HepG2 (cell line): ENCODE data around the gene PJA1. TPM values are rescaled to one million over a fixed set of nuclear protein-coding genes. Genes with fewer than 3 reads are reported as not detected.
A peak's percentile ranks its signal among the peaks of the same experiment; 100 is the strongest.

Source experiments
- ATAC-seq: fragments of 200-7000 bp; cut with Tn5 transposase; 3 replicates; pipeline ENCODE4 v1.9.1; 2020; ENCODE audit warnings: mild to moderate bottlenecking, moderate library complexity
- BruUV-seq: library from RNA; stranded (reverse); fragments of 400-500 nt; replicated peaks from 2 replicates; lab custom pipeline; 2021; lab: Mats Ljungman, UMichigan
- CTCF ChIA-PET: fragments of 300-600 bp; formaldehyde crosslinking; extraction: SDS; loops from one replicate; lab custom pipeline; 2021; ENCODE audit warnings: low total read pairs, inconsistent platforms, low intra/inter-chr PET ratio; lab: Yijun Ruan, JAX
- POLR2A ChIA-PET: fragments of 350-600 bp; sonication (Branson Sonifier 250); formaldehyde crosslinking; loops from one replicate; lab custom pipeline; 2020; ENCODE audit warnings: antibody characterized with exemption, inconsistent platforms; lab: Yijun Ruan, JAX
- DNase-seq: peaks from one replicate; pipeline ENCODE4 v3.0.0-alpha.2; 2015; ENCODE audit warnings: low spot score
- FAIRE-seq: peaks from 3 replicates; lab custom pipeline; 2011; peaks lifted over from hg19 to GRCh38; lab: Jason Lieb, UNC
- H2AFZ ChIP-seq: one replicate; pipeline ENCODE4 v1.6.1; 2011; ENCODE audit warnings: low read length, inconsistent platforms
- H3K27ac ChIP-seq: fragments of 300-600 bp; 3 replicates; pipeline ENCODE4 v1.8.0; 2011; ENCODE audit warnings: mixed run types, mild to moderate bottlenecking, mixed read lengths, low read length, inconsistent platforms; ENCODE audit not compliant: insufficient read depth; ENCODE audit errors: extremely low read length
- H3K27me3 ChIP-seq, 2 experiments: fragments of 200-600 bp in 1 of 2; 2 replicates in 1 of 2; 3 replicates in 1 of 2; pipeline versions ENCODE4 v1.6.0 to v1.8.0; 2011; ENCODE audit warnings: low read length in 2 of 2, mild to moderate bottlenecking in 2 of 2, moderate library complexity in 2 of 2, inconsistent platforms in 1 of 2; ENCODE audit not compliant: insufficient read depth in 2 of 2, control insufficient read depth in 1 of 2
- H3K36me3 ChIP-seq, 2 experiments: fragments of 200-600 bp in 1 of 2; replicated peaks in 1 of 2; 2 replicates in 1 of 2; 3 replicates in 1 of 2; pipeline versions ENCODE4 v1.5.1 to v1.8.0; 2011; ENCODE audit warnings: low read length in 2 of 2, inconsistent platforms in 1 of 2; ENCODE audit not compliant: insufficient read depth in 2 of 2, control insufficient read depth in 1 of 2
- H3K4me1 ChIP-seq: 2 replicates; pipeline ENCODE4 v1.5.1; 2012; ENCODE audit warnings: low read length, inconsistent platforms; ENCODE audit not compliant: insufficient read depth
- H3K4me2 ChIP-seq: 2 replicates; pipeline ENCODE4 v1.6.0; 2011; ENCODE audit warnings: low read depth, low read length, inconsistent platforms
- H3K4me3 ChIP-seq, 3 experiments: fragments of 200-600 bp in 1 of 3; sonication (generic), shearing (Covaris generic) in 1 of 3; replicated peaks in 1 of 3; 2 replicates each; pipeline ENCODE4 v1.5.1; 2011 to 2016; ENCODE audit warnings: low read length in 3 of 3, inconsistent platforms in 2 of 3, low read depth in 2 of 3, mild to moderate bottlenecking in 2 of 3, control low read depth in 1 of 3, mixed read lengths in 1 of 3; ENCODE audit not compliant: insufficient read depth in 1 of 3
- H3K79me2 ChIP-seq: one replicate; pipeline ENCODE4 v1.6.1; 2011; ENCODE audit warnings: low read length, inconsistent platforms; ENCODE audit not compliant: insufficient read depth
- H3K9ac ChIP-seq: 2 replicates; pipeline ENCODE4 v1.6.0; 2011; ENCODE audit warnings: mild to moderate bottlenecking, low read depth, low read length, inconsistent platforms; ENCODE audit not compliant: insufficient read depth
- H3K9me3 ChIP-seq: 2 replicates; pipeline ENCODE4 v1.5.1; 2012; ENCODE audit warnings: mild to moderate bottlenecking, low read length
- H4K20me1 ChIP-seq: 2 replicates; pipeline ENCODE4 v1.6.0; 2011; ENCODE audit warnings: inconsistent platforms, mild to moderate bottlenecking, low read length, moderate library complexity; ENCODE audit not compliant: insufficient read depth
- CEBPZ ChIP-seq: IDR thresholded peaks from 2 replicates; pipeline ENCODE4 v1.6.1; 2012; ENCODE audit warnings: low read length, improper control_type of control experiment
- CREB3 ChIP-seq: sonication (generic); formaldehyde crosslinking; IDR thresholded peaks from 2 replicates; pipeline ENCODE4 v1.5.0; 2020; ENCODE audit warnings: missing genetic modification reagents
- DMAP1 ChIP-seq: IDR thresholded peaks from 2 replicates; pipeline ENCODE4 v1.6.1; 2016
- FOSL2 ChIP-seq: sonication (generic); formaldehyde crosslinking; IDR thresholded peaks from 2 replicates; pipeline ENCODE4 v1.4.0; 2020; ENCODE audit warnings: missing genetic modification reagents
- JUN ChIP-seq: sonication (generic); formaldehyde crosslinking; IDR thresholded peaks from 2 replicates; pipeline ENCODE4 v1.4.0; 2020; ENCODE audit warnings: mild to moderate bottlenecking, missing genetic modification reagents
- PAWR ChIP-seq: sonication (generic); formaldehyde crosslinking; IDR thresholded peaks from 2 replicates; pipeline ENCODE4 v1.4.0; 2020; ENCODE audit warnings: missing genetic modification reagents, mild to moderate bottlenecking, borderline replicate concordance
- RXRB ChIP-seq: IDR thresholded peaks from 2 replicates; pipeline ENCODE4 v1.6.1; 2016; ENCODE audit warnings: borderline replicate concordance, missing genetic modification reagents, missing compliant biosample characterization
- SETDB1 ChIP-seq: sonication (generic); formaldehyde crosslinking; IDR thresholded peaks from 2 replicates; pipeline ENCODE4 v1.5.1; 2020; ENCODE audit warnings: missing genetic modification reagents, mild to moderate bottlenecking, borderline replicate concordance
- TBP ChIP-seq: sonication (generic); formaldehyde crosslinking; IDR thresholded peaks from 2 replicates; pipeline ENCODE4 v1.5.0; 2020; ENCODE audit warnings: missing genetic modification reagents
- TCF7 ChIP-seq: sonication (generic); IDR thresholded peaks from 2 replicates; pipeline ENCODE4 v1.6.1; 2016; ENCODE audit warnings: antibody characterized with exemption, low read depth
- TEAD2 ChIP-seq: sonication (generic); formaldehyde crosslinking; IDR thresholded peaks from 2 replicates; pipeline ENCODE4 v1.9.0; 2021; ENCODE audit warnings: missing genetic modification reagents
- ZFAT ChIP-seq: sonication (generic); formaldehyde crosslinking; conservative IDR thresholded peaks from 2 replicates; pipeline ENCODE4 v1.8.1; 2023; ENCODE audit warnings: missing genetic modification reagents, inconsistent platforms
- ZNF3 ChIP-seq: IDR thresholded peaks from 2 replicates; pipeline ENCODE4 v1.7.0; 2017; ENCODE audit warnings: inconsistent platforms
- WGBS: methylation state at CpG from one replicate; pipeline ENCODE4 v1.1.6; 2017; ENCODE audit warnings: low lambda C conversion rate; 5-methylcytosine and 5-hydroxymethylcytosine counted together
- in situ Hi-C: cut with HindIII; loops from 2 replicates; pipeline ENCODE4 v1.10.0; 2017; ENCODE audit warnings: low pct_unique_long_range_greater_than_20kb; ENCODE audit not compliant: extremely low pct_ligation_motif_present
- intact Hi-C: fragments of 100-400 bp; cut with micrococcal nuclease; formaldehyde crosslinking; loops from one replicate; pipeline ENCODE4 v1.10.0; 2022; ENCODE audit not compliant: unreplicated experiment
- polyA plus RNA-seq, 8 experiments: library from polyadenylated mRNA; depleted of rRNA in 3 of 8; stranded (reverse) in 7 of 8; unstranded in 1 of 8; fragments of >200 nt; fragmentation: Illumina TruSeq in 4 of 8; extraction: Trizol in 4 of 8; gene quantifications; 2 replicates each; pipeline versions ENCODE4 v1.2.1 to v1.2.3, GENCODE V29; 2011 to 2016; ENCODE audit warnings: low read depth in 4 of 8, missing spikeins in 1 of 8, mixed read lengths in 1 of 8; ENCODE audit not compliant: insufficient read depth in 1 of 8
- total RNA-seq, 5 experiments: library from RNA; depleted of rRNA; stranded (reverse); fragments of >200 nt; fragmentation: Illumina TruSeq; extraction: Trizol; gene quantifications; 2 replicates each; pipeline ENCODE4 v1.2.3, GENCODE V29; 2016; ENCODE audit warnings: low read depth in 1 of 5
- TF ChIP-seq, protein P1 (sequence below): sonication (generic); formaldehyde crosslinking; IDR thresholded peaks from 2 replicates; pipeline ENCODE4 v1.8.0; 2022; ENCODE audit warnings: missing genetic modification reagents, low read depth, mild to moderate bottlenecking, borderline replicate concordance

The PJA1 gene
- total and polyA plus RNA-seq, 2 of the 13 experiments (the other 11 are each of a cell fraction or from before 2014, with no cell fraction given): 3.6 to 9.6 TPM

DNA sequence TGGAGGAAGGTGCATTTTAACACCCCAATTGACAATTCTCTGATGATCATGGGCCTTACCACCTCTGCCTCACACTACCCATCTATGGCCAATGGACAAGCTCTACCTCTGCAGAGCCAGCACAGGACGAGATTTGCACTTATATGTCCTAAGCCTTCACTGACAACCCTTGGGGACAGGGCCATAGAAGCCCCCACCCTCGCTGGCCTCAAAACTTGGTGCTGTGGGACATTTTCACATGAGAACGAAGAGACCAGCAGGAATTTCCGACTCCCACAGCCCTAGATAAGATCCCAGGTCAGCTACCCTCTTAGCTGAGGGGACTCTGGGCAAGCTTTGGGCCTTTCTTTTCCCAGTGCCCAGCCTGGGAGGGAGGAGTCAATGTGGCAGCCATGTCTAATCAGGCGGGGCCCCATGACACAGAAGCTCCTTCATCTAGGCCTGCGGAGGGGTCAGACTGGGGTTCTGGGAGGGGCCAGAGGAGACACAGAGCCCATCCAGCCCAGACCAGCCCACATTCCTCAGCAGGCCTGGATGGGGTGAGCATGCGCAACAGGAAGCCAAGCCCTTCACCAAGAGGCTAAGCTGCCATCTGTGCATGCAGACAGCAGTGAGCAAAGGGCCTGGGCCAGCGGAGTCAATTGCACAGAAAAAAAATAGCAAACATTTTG, 12.1 kb downstream of the PJA1 start:
- Histone ChIP-seq H4K20me1 (no peaks in the 10 kb centered on the region), H3K27ac (no peak overlapping the region), H3K4me2 (no peak overlapping the region), H3K4me1 (no peaks in the 10 kb centered on the region), H3K4me3 (no peak overlapping the region), H3K36me3 (no peaks in the 10 kb centered on the region)
- CTCF ChIA-PET: no interaction called here
- in situ Hi-C loops: no loop called here
- ATAC-seq: peak; percentile 53
- TF ChIP-seq DMAP1 (CRISPR knock-in tag) (no peak), RXRB (no peak), SETDB1 (CRISPR knock-in tag) (no peak)
- TF ChIP-seq, all 625 proteins: peak for 0
- intact Hi-C loops: no loop called here
- 40% methylated on average over 1 of the region's 8 CpGs for WGBS
- Histone ChIP-seq H3K79me2 (no peaks in the 10 kb centered on the region), H3K9ac (no peak overlapping the region), H3K9me3 (no peaks in the 10 kb centered on the region), H2AFZ (no peak overlapping the region), H3K27me3 (no peaks in the 10 kb centered on the region)
- DNase-seq: peak; percentile 34
- BruUV-seq: no TSS peak
- POLR2A ChIA-PET: interaction anchor here (1.1 kb wide), 1 partner anchor 12 kb away, joined by 4 read pairs; the partner anchor contains the start of gene PJA1
- FAIRE-seq: no peak

DNA sequence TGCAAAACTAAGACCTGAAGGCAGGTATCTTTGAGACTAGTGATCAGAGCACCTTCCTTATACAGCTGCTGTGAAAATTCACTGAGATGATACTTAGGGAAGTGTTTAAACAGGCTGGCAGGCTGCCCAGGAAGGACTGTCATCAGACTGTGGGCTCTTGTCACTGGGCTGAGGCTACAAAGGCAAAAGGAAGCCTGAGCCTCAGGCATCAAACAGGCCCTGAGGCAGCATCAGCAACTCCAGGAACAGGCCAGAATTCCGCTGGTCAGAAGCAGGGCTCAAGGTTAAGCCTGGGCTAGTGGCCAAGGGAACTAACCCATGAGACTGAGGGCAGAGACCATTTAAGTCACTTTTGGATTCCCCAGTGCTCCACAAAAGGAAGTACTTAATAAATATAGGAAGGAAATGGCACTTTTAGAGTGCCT, 12.8 kb downstream of the PJA1 start:
- in situ Hi-C loops (no loop called here), intact Hi-C loops (no loop called here)
- ChIA-PET POLR2A (no interaction called here), CTCF (no interaction called here)
- FAIRE-seq (no peak), ATAC-seq (peak; percentile 49), DNase-seq (peak; percentile 21)
- H3K4me3 ChIP-seq: no peak overlapping the region
- no peaks in the 10 kb centered on the region for H4K20me1 ChIP-seq
- no peaks in the 10 kb centered on the region for H3K79me2 ChIP-seq
- H3K27ac ChIP-seq: no peak overlapping the region
- no CpG with 5 or more reads among the region's 1 CpG for WGBS
- no peaks in the 10 kb centered on the region for H3K27me3 ChIP-seq
- no peaks in the 10 kb centered on the region for H3K9me3 ChIP-seq
- no peak overlapping the region for H2AFZ ChIP-seq
- no peak overlapping the region for H3K9ac ChIP-seq
- no peaks in the 10 kb centered on the region for H3K4me1 ChIP-seq
- no peak overlapping the region for H3K4me2 ChIP-seq
- no TSS peak for BruUV-seq
- no peaks in the 10 kb centered on the region for H3K36me3 ChIP-seq
- TF ChIP-seq TEAD2 (no peak), CEBPZ (no peak), JUN (CRISPR knock-in tag) (no peak), ZNF3 (CRISPR knock-in tag) (no peak), CREB3 (no peak), ZFAT (CRISPR knock-in tag) (no peak), TCF7 (no peak), TBP (CRISPR knock-in tag) (no peak), FOSL2 (CRISPR knock-in tag) (no peak), PAWR (no peak)
- TF ChIP-seq, protein P1, sequence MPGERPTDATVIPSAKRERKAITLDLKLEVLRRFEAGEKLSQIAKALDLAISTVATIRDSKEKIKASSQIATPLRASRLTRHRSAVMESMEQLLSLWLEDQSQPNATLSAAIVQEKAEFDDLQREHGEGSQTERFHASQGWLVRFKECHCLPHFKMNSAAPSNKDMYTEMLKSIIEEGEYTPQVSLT: no peak
